ENCODE data around the gene PLXNA1.

Gene PLXNA1

GRCh38 chr3:127002195-127003174 lies 19.6 kb downstream of the PLXNA1 start:
- no peak for DNase-seq (ENCODE audit: low spot score)

- no peak for DNase-seq (ENCODE audit: low spot score)
These were observed 20.2 kb downstream of the PLXNA1 start for GRCh38 chr3:127003175-127003555.

GRCh38 chr3:127003601-127004280 lies 20.8 kb downstream of the PLXNA1 start:
- DNase-seq (ENCODE audit: low spot score) = no peak

GRCh38 chr3:127004641-127005397 lies 21.9 kb downstream of the PLXNA1 start:
- no peak for DNase-seq (ENCODE audit: low spot score)

- DNase-seq (ENCODE audit: low spot score) = no peak
These were observed 23.1 kb downstream of the PLXNA1 start for GRCh38 chr3:127005864-127006500.

GRCh38 chr3:127006781-127007436 lies 24.0 kb downstream of the PLXNA1 start:
- DNase-seq (ENCODE audit: low spot score) = no peak

- no peak for DNase-seq (ENCODE audit: low spot score)
These were observed 25.3 kb downstream of the PLXNA1 start for GRCh38 chr3:127008236-127008635.

- DNase-seq (ENCODE audit: low spot score) = no peak
These were observed 26.6 kb downstream of the PLXNA1 start for GRCh38 chr3:127009531-127009930.

- no peak for DNase-seq (ENCODE audit: low spot score)
These were observed 28.5 kb downstream of the PLXNA1 start for GRCh38 chr3:127011270-127011992.

- no peak for DNase-seq (ENCODE audit: low spot score)
These were observed 29.2 kb downstream of the PLXNA1 start for GRCh38 chr3:127012091-127012490.

GRCh38 chr3:127013181-127013580 lies 30.3 kb downstream of the PLXNA1 start:
- no peak for DNase-seq (ENCODE audit: low spot score)

GRCh38 chr3:127013758-127014535 lies 31.0 kb downstream of the PLXNA1 start:
- no peak for DNase-seq (ENCODE audit: low spot score)

GRCh38 chr3:127014536-127015281 lies 31.8 kb downstream of the PLXNA1 start:
- no peak for DNase-seq (ENCODE audit: low spot score)

GRCh38 chr3:127015282-127016042 lies 32.5 kb downstream of the PLXNA1 start:
- DNase-seq (ENCODE audit: low spot score) = no peak

GRCh38 chr3:127016043-127016343 lies 33.1 kb downstream of the PLXNA1 start:
- DNase-seq (ENCODE audit: low spot score) = no peak

- no peak for DNase-seq (ENCODE audit: low spot score)
These were observed 33.5 kb downstream of the PLXNA1 start for GRCh38 chr3:127016461-127016860.

- no peak for DNase-seq (ENCODE audit: low spot score)
These were observed 34.3 kb downstream of the PLXNA1 start for GRCh38 chr3:127017229-127017628.

GRCh38 chr3:127017781-127018180 lies 34.9 kb downstream of the PLXNA1 start:
- DNase-seq (ENCODE audit: low spot score) = no peak

Data from LoVo (cell line).